ENCODE measurements around the gene GRB10.

DNA sequence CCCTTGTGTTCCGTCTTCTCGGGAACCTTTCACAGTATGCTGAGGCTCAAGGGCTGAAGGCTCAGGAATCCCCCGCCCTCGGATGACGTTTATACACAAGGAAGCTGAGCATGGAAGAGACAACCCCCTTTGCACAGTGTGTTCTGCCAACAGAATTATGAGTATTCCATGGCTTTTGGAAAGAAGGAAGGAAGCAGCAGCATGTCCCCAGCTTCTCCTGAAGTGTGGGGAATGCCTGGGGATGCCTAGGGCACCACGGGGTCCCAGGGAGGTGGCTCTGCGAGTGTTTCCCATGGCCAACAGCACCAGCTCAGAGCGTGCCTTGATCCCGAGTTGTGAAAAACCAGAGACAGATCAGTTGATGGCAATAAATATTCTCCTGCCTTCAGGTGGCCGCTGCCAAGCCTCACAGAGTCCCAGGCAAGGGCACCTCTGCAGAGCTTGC is 128.7 kb downstream of the GRB10 start:
- no peak for TF ChIP-seq EZH2 (IDR thresholded peaks at IDR 0.05; ENCODE audit: borderline replicate concordance, low read depth, low read length, severe bottlenecking)
- TF ChIP-seq, protein P1, sequence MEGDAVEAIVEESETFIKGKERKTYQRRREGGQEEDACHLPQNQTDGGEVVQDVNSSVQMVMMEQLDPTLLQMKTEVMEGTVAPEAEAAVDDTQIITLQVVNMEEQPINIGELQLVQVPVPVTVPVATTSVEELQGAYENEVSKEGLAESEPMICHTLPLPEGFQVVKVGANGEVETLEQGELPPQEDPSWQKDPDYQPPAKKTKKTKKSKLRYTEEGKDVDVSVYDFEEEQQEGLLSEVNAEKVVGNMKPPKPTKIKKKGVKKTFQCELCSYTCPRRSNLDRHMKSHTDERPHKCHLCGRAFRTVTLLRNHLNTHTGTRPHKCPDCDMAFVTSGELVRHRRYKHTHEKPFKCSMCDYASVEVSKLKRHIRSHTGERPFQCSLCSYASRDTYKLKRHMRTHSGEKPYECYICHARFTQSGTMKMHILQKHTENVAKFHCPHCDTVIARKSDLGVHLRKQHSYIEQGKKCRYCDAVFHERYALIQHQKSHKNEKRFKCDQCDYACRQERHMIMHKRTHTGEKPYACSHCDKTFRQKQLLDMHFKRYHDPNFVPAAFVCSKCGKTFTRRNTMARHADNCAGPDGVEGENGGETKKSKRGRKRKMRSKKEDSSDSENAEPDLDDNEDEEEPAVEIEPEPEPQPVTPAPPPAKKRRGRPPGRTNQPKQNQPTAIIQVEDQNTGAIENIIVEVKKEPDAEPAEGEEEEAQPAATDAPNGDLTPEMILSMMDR (IDR thresholded peaks at IDR 0.05; ENCODE audit: borderline replicate concordance, extremely low read depth, low read length, poor library complexity, severe bottlenecking): no peak
